Measurements from ENCODE around the gene UNC79.

The UNC79 gene

DNA sequence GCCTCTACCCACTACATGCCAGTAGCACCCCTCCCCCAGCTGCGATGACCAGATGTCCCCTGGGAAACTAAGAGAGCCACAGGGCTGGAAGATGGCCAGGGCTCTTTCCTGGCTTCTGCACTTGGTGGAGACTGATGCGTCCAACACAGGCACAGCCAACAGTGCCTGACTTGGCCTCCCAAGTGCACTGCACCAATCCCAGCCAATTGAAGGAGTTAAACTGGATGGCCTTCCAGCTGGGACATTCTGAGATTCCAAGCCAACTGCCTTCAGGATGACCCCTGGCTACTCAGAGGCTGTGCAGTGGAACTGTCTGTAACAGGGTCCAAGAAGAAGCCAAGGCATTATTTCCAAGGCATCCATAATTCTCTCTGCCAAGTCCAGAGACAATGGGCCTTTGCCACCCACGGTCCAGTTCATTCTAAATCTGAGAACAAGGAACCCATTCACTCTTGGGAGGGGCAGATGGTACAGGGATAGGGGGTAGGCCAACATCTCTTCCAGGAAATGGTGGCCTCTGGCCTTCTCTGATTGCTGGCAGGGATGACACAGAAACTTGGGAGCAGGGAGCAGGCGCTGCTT, 322.3 kb downstream of the UNC79 start:
- Histone ChIP-seq H3K4me3 (replicated peaks; ENCODE audit: insufficient read depth, low read length) (no peak overlapping the region), H3K27me3 (ENCODE audit: insufficient read depth, poor library complexity, severe bottlenecking) (no peaks in the 10 kb centered on the region), H3K27ac (replicated peaks) (no peak overlapping the region)
- TF ChIP-seq, protein P1, sequence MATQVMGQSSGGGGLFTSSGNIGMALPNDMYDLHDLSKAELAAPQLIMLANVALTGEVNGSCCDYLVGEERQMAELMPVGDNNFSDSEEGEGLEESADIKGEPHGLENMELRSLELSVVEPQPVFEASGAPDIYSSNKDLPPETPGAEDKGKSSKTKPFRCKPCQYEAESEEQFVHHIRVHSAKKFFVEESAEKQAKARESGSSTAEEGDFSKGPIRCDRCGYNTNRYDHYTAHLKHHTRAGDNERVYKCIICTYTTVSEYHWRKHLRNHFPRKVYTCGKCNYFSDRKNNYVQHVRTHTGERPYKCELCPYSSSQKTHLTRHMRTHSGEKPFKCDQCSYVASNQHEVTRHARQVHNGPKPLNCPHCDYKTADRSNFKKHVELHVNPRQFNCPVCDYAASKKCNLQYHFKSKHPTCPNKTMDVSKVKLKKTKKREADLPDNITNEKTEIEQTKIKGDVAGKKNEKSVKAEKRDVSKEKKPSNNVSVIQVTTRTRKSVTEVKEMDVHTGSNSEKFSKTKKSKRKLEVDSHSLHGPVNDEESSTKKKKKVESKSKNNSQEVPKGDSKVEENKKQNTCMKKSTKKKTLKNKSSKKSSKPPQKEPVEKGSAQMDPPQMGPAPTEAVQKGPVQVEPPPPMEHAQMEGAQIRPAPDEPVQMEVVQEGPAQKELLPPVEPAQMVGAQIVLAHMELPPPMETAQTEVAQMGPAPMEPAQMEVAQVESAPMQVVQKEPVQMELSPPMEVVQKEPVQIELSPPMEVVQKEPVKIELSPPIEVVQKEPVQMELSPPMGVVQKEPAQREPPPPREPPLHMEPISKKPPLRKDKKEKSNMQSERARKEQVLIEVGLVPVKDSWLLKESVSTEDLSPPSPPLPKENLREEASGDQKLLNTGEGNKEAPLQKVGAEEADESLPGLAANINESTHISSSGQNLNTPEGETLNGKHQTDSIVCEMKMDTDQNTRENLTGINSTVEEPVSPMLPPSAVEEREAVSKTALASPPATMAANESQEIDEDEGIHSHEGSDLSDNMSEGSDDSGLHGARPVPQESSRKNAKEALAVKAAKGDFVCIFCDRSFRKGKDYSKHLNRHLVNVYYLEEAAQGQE (IDR thresholded peaks at IDR 0.05; ENCODE audit: insufficient replicate concordance, low read depth), result no peak
- TF ChIP-seq SPI1 (IDR thresholded peaks at IDR 0.05; ENCODE audit: borderline replicate concordance, low read depth) (no peak), POLR2AphosphoS5 (IDR thresholded peaks at IDR 0.05; ENCODE audit: low read depth) (no peak), GABPA (IDR thresholded peaks at IDR 0.05; ENCODE audit: low read depth) (no peak)
- TF ChIP-seq, protein P2, sequence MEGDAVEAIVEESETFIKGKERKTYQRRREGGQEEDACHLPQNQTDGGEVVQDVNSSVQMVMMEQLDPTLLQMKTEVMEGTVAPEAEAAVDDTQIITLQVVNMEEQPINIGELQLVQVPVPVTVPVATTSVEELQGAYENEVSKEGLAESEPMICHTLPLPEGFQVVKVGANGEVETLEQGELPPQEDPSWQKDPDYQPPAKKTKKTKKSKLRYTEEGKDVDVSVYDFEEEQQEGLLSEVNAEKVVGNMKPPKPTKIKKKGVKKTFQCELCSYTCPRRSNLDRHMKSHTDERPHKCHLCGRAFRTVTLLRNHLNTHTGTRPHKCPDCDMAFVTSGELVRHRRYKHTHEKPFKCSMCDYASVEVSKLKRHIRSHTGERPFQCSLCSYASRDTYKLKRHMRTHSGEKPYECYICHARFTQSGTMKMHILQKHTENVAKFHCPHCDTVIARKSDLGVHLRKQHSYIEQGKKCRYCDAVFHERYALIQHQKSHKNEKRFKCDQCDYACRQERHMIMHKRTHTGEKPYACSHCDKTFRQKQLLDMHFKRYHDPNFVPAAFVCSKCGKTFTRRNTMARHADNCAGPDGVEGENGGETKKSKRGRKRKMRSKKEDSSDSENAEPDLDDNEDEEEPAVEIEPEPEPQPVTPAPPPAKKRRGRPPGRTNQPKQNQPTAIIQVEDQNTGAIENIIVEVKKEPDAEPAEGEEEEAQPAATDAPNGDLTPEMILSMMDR (IDR thresholded peaks at IDR 0.05; ENCODE audit: insufficient read depth, low read length), result no peak
- DNase-seq (ENCODE audit: low read depth in 1 of 2, low spot score in 1 of 2), result no peak

DNA sequence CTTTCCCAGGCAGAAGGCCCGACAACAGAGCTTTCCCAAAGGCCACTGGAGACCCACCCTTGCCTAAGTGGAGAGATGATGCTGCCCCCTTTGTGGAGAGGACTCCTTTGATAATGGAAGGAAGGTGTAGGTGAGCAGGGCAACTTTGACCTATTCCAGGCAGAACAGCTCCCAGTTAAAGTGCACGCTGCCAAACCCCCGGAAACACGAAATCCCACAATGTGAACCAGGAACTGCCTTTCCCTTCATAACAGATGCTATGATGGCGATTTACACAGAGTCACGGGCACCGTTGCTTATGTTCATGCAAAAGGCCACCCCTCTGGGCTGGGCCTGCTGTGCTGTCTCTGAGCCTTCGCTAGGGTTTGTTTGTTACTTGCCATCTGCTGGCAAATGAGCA, 322.9 kb downstream of the UNC79 start:
- TF ChIP-seq SPI1 (IDR thresholded peaks at IDR 0.05; ENCODE audit: borderline replicate concordance, low read depth) (no peak), POLR2AphosphoS5 (IDR thresholded peaks at IDR 0.05; ENCODE audit: low read depth) (no peak)
- H3K27ac ChIP-seq (replicated peaks), result no peak overlapping the region
- H3K4me3 ChIP-seq (replicated peaks; ENCODE audit: insufficient read depth, low read length), result no peak overlapping the region
- no peaks in the 10 kb centered on the region for H3K27me3 ChIP-seq (ENCODE audit: insufficient read depth, poor library complexity, severe bottlenecking)
- no peak for DNase-seq (ENCODE audit: low read depth in 1 of 2, low spot score in 1 of 2)

DNA sequence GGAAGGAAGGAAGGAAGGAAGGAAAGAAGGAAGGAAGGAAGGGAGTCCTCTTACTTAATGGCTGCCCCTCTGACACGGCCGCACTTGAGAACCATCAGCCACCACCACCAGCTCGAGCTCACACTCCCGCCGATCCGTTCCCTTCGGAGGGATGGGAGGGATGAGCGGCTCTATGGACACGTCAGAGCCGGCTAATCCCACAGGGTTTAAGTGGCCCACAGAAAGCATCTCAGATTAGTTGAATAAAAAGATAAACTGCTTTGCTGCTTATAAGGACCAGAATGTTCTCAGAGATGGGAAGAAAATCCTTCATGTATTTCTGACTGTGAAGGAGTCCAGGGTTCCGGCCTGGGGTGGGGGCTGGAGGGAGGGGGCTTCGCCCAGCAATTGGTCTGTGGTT, 326.5 kb downstream of the UNC79 start:
- H3K27ac ChIP-seq (replicated peaks), result no peak overlapping the region
- H3K27me3 ChIP-seq (ENCODE audit: insufficient read depth, poor library complexity, severe bottlenecking), result no peaks in the 10 kb centered on the region
- no peak for DNase-seq (ENCODE audit: low read depth in 1 of 2, low spot score in 1 of 2)
- TF ChIP-seq POLR2AphosphoS5 (IDR thresholded peaks at IDR 0.05; ENCODE audit: low read depth), result no peak
- TF ChIP-seq, protein P1 (IDR thresholded peaks at IDR 0.05; ENCODE audit: insufficient replicate concordance, low read depth), result no peak
- H3K4me3 ChIP-seq (replicated peaks; ENCODE audit: insufficient read depth, low read length), result no peak overlapping the region
